Adrenal gland (tissue), 5 donors: ENCODE data around the gene NOL8.

Source experiments
- CTCF ChIP-seq, 6 experiments: fragments of 450-650 bp in 4 of 6; fragments of 200-600 bp in 2 of 6; sonication (generic) in 1 of 6; IDR thresholded peaks; 1 replicate in 5 of 6; 2 replicates in 1 of 6; pipeline versions ENCODE4 v1.5.1 to v1.8.0; 2016 to 2021; ENCODE audit warnings: antibody characterized with exemption in 6 of 6, mild to moderate bottlenecking in 2 of 6, moderate library complexity in 1 of 6
- POLR2A ChIP-seq, 2 donors: fragments of 450-650 bp; IDR thresholded peaks; one replicate each; pipeline ENCODE4 v1.6.1; 2017; ENCODE audit warnings: antibody characterized with exemption in 2 of 2, mild to moderate bottlenecking in 2 of 2, moderate library complexity in 1 of 2
- donor health status: DM: no; HTN: no; CAD: no.

GRCh38 chr9:92295240-92295790 lies 29.8 kb downstream of the NOL8 start:
- TF ChIP-seq POLR2A (IDR thresholded peaks at IDR 0.05), result no peak
- TF ChIP-seq CTCF (IDR thresholded peaks at IDR 0.05), result no peak
